AG09309 (cell line): ENCODE measurements around the gene FOXE3.
"Not testable (repeated sequence)": the region's sequence is repeated elsewhere in the genome, so short reads cannot be mapped to it uniquely, and the experiment has no call there.

ENCODE experiments used
- DNase-seq: peaks from one replicate; pipeline ENCODE4 v3.0.0-alpha.2; 2010; ENCODE audit warnings: low read depth
- H3K4me3 ChIP-seq: 2 replicates; pipeline ENCODE4 v1.5.1; 2011; ENCODE audit warnings: mild to moderate bottlenecking, low read depth, low read length, moderate library complexity; ENCODE audit not compliant: control insufficient read depth
- TF ChIP-seq, protein P1 (sequence below): IDR thresholded peaks from 2 replicates; pipeline ENCODE4 v1.5.1; 2011; ENCODE audit warnings: mild to moderate bottlenecking, low read depth, low read length, inconsistent platforms; ENCODE audit not compliant: insufficient read depth, control insufficient read depth; ENCODE audit errors: missing control alignments

FOXE3 gene

DNA sequence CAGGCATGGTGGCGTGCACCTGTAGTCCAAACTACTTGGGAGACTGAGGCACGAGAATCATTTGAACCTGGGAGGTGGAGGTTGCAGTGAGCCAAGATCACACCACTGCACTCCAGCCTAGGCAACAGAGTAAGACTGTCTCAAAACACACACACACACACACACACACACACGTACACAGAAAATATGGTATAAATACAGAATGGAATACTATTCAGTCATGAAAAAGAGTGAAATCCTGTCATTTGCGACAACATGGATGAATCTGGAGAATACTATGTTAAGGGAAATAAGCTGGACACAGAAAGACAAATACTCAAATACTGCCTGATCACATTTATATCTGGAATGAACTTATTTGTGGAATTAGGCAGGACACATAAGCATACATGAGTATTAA is 40.2 kb downstream of the FOXE3 start:
- H3K4me3 ChIP-seq, result no peak overlapping the region
- DNase-seq, result no peak
- TF ChIP-seq, protein P1, sequence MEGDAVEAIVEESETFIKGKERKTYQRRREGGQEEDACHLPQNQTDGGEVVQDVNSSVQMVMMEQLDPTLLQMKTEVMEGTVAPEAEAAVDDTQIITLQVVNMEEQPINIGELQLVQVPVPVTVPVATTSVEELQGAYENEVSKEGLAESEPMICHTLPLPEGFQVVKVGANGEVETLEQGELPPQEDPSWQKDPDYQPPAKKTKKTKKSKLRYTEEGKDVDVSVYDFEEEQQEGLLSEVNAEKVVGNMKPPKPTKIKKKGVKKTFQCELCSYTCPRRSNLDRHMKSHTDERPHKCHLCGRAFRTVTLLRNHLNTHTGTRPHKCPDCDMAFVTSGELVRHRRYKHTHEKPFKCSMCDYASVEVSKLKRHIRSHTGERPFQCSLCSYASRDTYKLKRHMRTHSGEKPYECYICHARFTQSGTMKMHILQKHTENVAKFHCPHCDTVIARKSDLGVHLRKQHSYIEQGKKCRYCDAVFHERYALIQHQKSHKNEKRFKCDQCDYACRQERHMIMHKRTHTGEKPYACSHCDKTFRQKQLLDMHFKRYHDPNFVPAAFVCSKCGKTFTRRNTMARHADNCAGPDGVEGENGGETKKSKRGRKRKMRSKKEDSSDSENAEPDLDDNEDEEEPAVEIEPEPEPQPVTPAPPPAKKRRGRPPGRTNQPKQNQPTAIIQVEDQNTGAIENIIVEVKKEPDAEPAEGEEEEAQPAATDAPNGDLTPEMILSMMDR, result no peak

DNA sequence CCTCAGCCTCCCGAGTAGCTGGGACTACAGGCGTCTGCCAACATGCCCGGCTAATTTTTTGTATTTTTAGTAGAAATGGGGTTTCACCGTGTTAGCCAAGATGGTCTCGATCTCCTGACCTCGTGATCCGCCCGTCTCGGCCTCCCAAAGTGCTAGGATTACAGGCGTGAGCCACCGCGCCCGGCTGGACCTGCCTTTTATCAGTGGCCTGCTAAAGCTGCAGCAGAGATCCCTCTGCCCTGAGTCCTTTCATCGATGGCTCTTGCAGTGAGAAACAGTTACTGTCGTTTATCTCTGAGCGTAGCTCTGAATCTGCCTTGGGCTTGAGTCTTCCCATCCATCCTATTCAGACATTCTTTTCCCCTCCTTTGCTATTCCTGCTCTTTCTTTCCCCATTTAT is 41.5 kb downstream of the FOXE3 start:
- H3K4me3 ChIP-seq, DNase-seq: not testable (repeated sequence)

DNA sequence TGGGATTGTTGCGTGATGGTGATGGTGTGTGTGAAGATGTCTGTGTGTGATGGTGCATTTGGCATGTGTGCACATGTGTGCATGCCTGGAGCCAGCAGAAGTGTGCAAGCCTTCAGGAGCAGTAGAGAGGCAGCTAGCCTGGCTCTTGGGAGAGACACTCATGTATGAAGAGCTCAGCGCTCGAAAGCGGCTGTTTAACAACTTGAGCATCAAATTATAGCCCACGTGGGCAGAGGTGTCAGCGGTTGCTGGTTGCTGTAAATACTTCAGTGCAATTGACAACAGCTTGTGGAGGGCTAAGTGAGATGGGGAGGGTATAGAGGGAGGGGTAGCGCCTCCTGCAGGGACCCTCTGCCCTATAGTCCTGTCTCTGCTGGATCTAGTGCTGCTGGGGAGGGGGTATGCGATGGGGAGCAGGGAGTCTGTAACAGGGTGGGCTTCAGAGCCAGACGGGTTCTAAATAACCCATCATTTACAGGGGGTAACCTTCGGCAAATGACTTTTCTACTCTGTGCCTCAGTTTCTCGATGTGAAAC is 43.2 kb downstream of the FOXE3 start:
- H3K4me3 ChIP-seq, result no peak overlapping the region
- TF ChIP-seq, protein P1, result no peak
- DNase-seq, result no peak

DNA sequence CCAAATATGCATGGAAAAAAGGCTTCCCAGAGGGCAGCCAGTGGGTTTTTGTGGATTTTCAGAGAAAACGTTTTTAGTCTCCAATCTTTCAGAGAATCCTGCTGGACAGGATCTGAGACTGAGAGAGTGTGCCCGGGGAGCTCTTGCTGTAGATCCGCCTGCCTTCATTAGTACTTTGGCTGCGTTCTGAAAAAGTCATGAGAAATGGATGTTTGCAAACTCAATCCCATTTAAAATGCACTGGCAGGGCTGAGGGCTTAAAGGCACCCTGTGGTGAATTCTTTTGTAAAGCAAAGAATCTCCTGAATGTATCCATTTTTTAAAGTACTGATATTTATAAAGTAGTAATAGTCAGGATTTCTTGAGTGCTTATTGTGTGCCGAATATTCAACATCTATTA is 44.0 kb downstream of the FOXE3 start:
- TF ChIP-seq, protein P1, result no peak
- no peak for DNase-seq

DNA sequence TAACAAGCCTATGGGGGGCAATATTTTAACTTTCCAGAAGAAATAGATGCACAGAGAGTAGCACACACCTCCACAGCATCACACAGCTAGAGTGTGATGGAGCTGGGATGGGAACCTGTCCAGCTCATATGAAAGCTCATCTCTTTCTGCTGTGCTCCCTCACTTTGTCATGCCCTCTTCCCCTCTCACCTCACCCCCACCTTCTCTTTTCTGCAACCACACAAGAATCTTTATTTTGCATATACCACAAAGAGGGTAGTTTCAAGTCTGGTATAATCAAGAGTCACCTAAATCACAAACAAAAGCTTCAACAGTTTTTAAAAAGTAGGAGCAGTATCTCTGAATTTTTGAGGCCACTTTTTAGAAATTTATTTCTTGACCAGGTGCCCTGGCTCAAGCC is 44.4 kb downstream of the FOXE3 start:
- no peak for DNase-seq
- TF ChIP-seq, protein P1, result no peak
- H3K4me3 ChIP-seq, result no peak overlapping the region

More for the DNA sequence above, 44.0 kb downstream of the FOXE3 start:
- no peak overlapping the region for H3K4me3 ChIP-seq

DNA sequence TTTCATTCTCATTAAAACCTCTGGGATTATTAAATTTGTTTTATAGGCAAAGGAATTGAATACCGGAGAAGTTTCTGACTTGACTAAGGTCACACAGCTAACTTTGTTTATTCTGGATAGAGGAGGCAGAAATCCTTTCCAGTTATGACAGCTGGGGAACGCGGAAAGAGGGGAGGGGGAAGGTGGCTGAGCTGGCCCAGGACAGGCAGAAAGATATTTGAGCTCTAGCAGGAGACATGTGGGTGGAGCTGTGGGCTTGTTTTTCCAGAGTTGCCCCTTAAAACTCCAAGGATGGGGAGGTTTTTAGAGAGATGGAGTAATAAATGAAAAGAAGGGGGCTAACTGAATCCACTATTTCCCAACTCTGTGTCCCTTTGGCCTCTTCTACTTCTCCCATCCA is 49.5 kb downstream of the FOXE3 start:
- no peak for DNase-seq
- TF ChIP-seq, protein P1, result no peak
- no peak overlapping the region for H3K4me3 ChIP-seq
